Stimulated activated CD4-positive, alpha-beta T cell treated with anti-CD3 and anti-CD28 coated beads, Interleukin-4, amount 100 ng/mL, for 48 hours (primary cell): ENCODE measurements around the gene DNAAF1.
"Not testable (repeated sequence)": the region's sequence is repeated elsewhere in the genome, so short reads cannot be mapped to it uniquely, and the experiment has no call there.

Experiments used
- DNase-seq, 2 donors: peaks; one replicate each; pipeline ENCODE4 v3.0.0-alpha.2; 2020; ENCODE audit warnings: low read depth in 2 of 2

DNAAF1 gene

GRCh38 chr16:84207879-84208278, 62.8 kb downstream of the DNAAF1 start:
- no peak for DNase-seq

- no peak for DNase-seq
These were observed 64.9 kb downstream of the DNAAF1 start for GRCh38 chr16:84209989-84210388.

DNA sequence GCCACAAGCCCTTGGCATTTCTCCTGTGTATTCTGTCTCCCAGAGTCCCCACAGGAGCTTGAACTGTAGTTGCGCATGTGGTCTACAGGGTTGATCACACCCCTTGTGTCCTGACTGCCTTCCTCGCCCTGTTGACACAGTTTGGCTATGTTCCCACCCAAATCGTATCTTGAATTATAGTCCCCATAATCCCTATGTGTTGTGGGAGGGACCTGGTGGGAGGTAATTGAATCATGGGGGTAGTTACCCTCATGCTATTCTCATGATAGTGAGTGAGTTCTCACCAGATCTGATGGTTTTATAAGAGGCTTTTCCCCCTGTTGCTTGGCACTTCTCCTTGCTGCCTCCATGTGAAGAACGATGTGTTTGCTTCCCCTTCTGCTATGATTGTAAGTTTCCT, 67.0 kb downstream of the DNAAF1 start:
- DNase-seq: no peak

DNA sequence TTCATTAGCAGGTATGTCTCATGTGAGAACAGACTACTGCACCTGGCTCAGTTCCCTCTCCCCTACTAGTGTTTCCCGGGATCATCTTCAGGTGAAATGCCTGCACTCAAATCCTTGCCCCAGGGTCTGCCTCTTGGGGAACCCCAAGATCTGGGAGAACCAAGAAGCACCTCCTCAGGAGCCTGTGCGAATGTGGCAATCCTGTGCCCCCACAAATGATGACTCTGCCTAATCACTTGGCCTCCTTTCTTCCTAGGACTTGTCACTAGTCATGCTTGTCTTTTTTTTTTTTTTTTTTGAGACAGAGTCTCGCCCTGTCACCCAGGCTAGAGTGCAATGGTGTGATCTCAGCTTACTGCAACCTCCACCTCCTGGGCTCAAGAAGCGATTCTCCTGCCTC, 67.5 kb downstream of the DNAAF1 start:
- no peak for DNase-seq

GRCh38 chr16:84214451-84215066, 69.5 kb downstream of the DNAAF1 start:
- DNase-seq: no peak

DNA sequence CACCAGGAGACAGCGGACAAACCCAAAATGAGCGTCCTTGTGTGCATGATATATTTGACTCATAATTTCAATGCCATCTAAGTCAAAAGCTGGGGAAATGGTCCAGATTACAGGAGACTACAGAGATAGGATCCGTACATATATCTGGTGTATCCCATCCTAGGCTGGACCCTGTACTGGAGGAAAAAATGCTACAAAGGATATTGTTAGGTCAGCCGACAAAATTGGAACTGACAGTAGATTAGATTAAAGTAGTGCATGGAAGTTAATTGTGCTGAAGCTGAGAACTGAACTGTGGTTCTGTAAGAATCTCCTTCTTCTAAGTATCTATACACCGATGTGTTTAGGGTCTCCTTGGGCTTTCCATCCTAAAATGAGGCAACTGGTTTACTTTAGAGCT, 70.4 kb downstream of the DNAAF1 start:
- DNase-seq: no peak

DNA sequence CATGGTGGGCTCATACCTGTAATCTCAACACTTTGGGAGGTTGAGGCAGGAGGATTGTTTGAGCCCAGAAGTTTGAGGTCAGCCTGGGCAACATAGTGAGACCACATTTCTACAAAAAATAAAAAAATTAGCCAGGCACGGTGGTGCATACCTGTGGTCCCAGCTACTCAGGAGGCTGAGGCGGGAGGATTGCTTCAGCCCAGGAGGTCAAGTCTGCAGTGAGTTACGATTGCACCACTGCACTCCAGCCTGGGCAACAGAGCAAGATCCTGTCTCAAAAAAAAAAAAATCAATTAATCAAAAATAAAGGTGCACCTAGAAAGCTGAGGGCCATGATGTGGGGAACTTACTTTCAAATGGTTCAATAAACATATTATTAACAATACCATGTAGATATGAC, 71.0 kb downstream of the DNAAF1 start:
- DNase-seq: not testable (repeated sequence)

- no peak for DNase-seq
These were observed 73.2 kb downstream of the DNAAF1 start for GRCh38 chr16:84218176-84218823.

DNA sequence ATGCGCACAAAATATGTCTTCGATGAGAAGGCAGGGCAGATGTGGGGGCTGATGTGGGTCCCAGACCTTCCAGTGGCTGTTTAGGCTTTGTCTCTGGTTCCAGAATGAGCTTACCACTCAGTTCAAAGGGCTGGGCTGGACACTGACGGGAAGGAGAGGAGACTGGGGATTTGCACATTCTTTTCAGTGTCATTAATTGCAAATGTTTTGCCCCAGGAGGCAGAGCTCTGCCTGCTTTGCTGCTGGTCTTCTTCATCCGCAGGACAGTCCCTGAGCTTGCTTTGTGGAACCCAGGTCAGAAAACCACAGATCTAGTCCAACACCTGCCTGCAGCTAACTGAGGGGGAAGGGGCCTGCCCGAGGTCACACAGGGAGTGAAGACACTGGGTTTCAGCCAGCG, 73.8 kb downstream of the DNAAF1 start:
- DNase-seq: no peak

DNA sequence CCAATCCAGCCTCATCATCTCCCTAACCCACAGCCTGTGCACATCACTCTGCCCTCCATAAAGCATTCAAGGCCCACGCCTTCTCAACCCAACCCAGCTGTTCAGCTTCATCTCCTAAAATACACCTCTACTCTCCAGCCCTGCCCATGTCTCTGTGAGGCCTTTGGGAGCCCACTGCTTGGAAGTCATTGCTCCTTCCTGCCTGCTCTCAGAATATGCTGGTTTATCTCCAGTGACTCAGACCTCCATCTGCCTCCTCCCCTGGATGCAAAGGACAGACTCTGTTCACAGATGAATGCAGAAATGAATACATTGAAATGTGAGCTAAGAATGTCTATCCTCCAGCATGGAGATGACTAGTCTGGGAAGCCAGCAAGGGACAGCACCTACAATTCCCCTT, 75.7 kb downstream of the DNAAF1 start:
- DNase-seq: no peak

DNA sequence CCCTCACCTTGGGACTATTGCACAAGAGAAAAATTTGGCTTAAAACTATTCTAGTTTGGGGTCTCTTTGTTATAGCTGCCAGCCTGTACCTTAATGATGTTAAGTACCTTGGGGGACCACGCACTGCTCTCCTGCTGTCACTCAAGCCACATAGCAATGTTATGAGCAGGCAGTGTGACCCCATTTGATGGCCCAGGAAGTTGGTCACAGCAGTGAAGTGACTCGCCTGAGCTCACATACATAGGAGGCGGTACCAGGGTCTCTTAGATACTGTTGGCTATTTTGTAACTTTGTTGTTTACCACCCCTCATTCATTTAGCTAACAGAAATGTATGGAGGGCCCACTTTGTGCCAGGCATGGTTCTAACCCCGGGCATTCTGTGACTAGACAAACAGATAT, 78.3 kb downstream of the DNAAF1 start:
- no peak for DNase-seq

DNA sequence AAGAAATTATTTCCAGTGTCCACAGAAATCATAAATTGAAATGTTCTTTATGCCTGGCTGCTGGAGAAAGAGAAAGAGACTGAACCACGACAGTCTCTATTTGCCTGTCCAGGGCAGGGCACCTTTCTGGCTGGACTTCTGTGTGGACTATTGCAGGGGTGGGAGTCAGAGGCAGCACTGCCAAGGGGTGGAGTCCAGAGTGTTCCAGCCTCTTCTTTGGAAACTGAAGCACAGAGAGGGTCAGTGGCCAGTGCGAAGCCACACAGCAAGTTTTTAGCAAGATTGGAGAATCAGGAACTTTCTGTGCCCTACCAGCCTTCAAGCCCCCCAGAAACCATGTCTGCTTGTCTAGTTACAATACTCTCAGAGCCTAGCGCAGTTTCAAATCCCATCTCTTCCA, 79.4 kb downstream of the DNAAF1 start:
- no peak for DNase-seq

- no peak for DNase-seq
These were observed 80.0 kb downstream of the DNAAF1 start for GRCh38 chr16:84225126-84225525.

DNA sequence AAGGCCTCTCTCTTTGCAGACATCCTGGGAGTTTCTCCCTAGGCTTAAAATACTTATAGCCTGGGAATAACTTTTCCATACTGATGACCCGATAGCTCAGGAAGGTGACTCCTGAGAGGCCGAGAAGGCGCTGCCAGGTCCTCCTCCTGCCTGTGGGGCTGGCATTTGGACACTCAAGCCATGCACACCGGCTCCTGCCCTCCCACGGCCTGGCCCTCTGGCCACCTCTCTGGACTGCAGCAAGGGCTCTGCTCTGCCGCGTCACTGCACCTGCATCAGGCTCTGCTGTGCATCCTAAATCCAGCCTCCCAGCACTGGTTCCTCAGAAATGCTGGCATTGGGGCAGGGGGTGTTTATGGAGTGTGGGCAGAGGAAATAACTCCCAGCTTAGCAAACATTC, 80.5 kb downstream of the DNAAF1 start:
- DNase-seq: no peak

- no peak for DNase-seq
These were observed 80.9 kb downstream of the DNAAF1 start for GRCh38 chr16:84226026-84226425.
